GM21786 (cell line): Measurements from ENCODE around the gene WDR48.

ENCODE experiments used
- ATAC-seq: cut with Tn5 transposase; IDR thresholded peaks from one replicate; pipeline ENCODE4 v1.9.1; 2021; ENCODE audit not compliant: unreplicated experiment

The WDR48 gene

DNA sequence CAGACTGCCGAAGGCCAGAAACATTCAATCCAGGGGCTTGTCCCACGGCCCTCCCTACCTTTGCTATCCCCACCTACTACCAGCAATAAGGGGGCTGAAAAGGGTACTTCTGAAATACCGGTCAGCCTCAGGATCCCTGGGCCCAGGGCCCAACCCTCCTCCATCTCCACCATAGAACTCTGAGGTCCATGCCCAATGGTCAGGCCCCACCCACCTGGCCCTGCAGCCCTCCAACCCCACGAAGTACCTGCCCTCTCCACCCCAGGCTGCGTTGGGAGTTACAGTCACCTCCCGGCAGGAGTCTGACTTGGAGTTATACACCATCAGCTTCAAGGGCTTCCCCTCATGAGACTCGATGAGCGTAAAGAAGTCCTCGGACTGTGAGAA lies 48.7 kb downstream of the WDR48 start:
- ATAC-seq: no peak

DNA sequence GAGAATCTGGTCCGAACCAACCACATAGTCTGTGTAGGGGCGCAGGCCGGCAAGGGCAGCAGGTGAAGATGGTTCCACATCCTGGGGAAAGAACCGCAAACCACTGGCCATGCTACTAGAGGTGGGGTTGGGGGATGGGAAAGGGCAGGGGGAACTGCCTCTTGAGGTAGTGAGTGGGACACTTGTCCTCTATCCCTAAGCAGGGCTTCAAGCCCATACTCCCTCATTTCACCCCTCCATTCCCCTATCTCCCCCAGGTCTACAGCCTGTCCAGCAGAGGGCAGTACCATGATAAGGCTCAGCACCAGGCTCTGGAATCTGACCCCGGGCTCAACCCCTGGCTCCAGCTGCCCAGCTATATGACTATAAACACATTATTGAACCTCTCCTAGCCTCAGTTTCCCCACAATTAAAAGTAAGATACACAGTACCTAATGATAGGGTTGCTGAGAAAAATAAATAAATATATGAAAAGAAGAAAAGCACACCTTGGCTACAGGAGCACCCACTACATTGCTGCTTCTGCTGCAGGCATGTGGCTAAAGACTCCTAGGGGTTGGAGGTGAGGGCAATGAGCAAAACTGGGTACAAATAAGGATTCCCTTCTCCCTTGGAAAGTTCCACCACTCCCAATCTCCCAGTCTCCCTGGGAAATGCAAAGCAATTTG lies 49.3 kb downstream of the WDR48 start:
- ATAC-seq: peak; percentile 63

DNA sequence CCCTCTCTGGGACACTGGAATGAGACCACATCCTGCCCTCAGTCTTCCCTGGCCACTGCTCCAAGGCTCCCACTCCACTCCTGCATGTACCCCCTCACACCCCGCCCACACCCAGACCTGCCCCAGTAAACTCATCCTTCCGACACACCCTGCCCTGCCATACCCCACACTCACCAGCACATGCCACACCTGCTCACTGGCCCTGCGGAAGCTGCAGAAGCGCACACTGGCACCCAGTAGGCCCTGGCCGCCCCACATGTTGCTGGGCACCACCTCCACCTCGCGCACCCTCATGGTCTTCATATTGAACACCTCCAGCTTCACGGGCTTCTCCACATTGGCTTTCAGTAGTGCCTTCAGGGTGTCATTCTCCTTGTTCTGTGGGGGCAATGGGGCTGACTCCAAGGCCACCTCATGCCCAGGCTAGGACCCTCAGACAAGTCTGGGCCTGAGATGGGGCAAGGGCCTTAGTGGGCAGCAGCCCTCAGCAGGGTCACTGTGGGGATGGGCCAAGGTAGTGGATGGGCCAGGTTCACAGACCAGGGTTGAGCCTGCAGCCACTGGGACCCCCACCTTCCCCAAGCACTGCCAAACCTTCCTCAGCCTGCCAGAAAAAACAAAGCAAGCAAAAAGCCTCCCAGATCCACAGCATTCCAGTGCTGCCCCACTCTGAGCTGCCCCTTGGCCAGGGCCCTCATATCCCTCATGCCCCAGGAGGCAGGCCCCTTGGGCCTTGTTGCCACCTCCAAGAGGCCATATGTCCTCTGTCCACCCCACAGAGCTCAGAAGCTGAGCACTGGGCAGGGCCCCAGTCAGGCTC lies 50.9 kb downstream of the WDR48 start:
- no peak for ATAC-seq

DNA sequence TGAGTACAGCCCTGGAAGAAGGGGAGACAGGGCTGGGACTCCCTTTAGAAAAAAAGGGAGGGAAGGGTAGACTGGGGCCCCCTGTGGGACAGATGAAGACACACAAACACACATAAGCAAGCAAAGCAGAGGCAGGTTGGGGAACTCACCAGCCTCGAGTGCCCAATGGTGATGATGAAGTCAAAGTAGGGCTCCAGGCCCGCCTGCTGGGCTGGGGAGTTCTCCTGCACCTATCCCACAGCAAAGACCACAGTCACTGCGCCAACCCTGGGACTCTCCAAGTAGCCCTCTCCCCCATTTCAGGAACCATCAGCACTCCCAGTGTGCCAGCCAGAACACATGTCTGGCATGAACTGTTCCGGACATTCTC lies 51.5 kb downstream of the WDR48 start:
- no peak for ATAC-seq

DNA sequence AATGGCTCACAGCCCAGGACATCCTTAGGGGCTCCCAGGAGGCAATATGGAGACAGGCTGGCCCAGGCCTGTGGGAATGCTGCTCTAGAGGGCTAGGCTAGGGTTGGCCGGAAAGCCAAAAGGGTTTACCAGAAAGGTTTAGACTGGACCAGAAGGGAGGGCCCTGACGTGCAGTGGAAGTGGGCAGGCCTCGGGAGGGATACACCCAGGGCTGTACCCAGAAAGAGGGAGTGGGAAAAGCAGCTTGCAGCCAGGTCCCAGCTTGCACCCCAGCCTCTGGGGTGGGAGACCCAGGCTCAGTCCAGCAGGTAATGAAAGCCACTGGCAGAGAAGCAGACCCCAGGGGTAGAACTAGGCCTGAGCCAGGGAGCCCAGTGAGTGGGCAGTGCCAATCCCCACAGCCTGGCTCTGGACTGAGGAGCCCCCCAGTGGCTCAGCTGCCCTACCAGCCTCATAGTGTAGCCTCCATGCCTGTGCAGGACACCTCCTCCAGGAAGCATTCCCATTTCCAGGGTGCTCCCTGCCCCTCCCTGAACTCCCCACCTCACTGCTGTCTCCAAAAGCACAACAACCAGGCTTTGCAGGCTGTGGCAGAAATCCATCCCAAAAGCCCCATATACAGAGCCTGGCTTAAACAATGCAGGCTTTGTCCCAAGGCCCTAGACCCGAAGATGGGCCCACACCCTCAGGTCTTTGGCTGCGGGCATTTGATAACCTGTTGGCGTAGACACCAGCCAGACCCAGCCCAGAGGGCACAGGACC lies 52.2 kb downstream of the WDR48 start:
- no peak for ATAC-seq

DNA sequence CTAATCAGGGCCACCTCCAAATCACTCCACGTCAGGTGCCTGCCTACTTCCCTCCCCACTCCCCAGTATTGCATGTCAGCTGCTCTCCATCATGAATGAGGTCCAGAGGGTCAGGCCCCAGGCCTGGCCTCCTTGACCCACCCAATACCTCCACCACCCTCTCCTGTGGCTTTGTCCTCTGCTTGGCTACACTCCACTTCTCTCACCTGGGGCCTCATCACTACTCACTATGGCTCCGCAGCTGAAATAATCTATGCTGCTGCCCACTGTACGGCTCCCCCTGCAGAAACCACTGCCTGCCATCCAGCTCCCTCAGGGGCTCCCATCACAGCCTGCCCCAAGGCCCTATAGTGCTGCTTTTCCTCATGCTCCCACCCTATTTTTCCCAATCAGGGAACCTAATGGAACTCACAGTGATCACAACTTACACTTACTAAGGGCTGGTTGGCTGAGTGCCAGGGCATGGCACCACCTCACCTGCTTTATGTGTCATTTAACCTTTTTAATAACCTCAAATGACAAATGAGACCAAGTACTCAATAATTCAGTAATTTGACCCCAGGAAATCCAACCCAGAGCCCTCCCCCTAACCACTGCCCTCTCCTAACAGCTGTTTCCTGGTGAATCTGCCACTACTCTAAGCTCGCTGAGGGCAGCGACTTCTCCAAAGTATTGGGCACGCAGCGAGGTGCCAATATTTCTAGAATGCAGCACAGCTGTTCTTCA lies 53.3 kb downstream of the WDR48 start:
- no peak for ATAC-seq

GRCh38 chr3:39105687-39106063 lies 53.9 kb downstream of the WDR48 start:
- ATAC-seq: no peak

DNA sequence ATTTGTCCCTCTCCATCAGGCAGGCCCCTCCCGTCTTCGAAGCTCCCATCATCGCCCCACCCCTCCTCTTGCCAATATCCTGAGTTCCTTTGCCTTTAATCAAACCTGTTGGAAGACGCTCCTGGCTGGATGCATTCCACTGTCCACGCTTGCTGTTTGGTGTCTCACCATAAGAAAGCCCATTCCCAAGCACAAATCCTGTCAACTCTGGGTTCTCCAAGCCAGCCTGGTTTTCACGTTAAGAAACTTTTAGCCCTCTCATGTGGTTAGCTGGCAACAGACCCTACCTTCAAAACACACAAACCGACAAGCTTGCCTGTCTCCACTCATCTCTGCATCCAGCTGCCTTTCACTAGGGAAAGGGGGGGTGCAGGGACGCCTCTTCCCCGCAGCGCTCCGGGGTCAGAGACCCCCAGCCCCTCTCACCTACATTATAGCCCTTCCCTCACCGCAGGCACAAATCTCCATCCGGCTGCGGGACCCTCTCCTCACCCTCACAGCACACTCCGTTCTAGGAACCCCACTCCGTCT lies 54.5 kb downstream of the WDR48 start:
- ATAC-seq: no peak

DNA sequence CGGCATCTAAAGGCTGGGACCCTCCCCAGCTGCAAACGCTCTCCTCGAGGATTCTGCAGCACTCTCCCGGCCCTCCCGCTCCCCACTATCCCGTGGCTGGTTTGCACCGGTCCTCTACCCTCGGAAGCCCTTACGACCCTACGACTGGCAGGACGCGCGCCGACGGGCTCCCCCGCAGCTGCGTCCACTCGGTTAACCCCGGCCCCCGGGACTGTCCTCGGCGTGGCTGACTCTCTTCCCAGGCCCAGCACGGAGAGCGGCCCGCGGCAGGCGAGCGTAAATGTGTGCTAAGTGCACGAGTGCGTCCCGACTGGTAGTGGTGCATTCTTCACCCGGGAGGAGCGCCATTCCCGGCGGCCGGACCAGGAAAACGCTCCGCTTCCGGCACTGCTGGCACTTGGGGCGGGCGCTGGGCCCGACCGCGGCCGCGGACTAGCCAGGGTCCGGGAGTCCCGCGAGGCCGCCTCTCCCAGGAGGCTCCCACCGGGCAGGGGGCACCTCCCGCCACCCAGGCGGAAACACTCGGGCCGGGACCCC lies 55.1 kb downstream of the WDR48 start:
- ATAC-seq: peak; percentile 3

DNA sequence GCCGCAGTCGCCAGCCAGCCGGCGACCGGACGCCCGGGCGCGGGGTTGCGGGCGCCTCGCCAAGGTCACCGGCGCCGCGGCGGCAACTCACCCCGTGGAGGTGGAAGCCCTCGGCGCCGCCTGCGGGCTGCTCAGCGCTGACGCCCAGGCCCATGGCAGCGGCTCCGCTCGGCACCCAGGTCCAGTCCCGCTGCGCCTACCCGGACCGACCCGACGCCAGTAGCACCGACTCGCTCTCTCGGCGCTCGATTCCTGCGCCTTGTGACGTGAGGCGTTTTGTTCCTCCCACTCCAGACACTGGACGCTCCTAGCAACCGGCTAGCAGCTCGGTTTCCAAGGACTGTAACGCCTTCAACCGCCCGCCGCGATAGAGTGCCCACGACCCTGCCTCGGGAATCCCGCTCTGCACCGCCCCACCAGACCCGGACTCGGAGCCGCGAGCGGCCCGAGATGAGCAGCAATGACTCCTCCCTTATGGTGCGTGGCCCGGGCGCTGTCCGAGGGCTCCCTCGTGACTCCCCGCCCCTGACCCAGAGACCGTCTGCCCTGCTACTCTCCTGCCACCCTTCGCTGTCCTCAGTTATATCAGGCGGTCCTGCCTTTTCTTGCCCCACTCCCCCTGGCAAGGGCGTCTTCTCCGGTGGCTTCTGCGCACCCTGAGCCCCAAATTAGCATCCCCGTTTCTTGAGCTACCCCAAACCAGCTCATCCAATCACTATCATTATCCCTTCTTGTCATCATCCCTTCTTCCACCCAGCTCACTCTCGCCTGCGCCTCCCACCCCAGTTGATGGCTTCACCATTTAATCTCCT lies 55.8 kb downstream of the WDR48 start, which contains the start of the genes GORASP1 and TTC21A:
Gene GORASP1 (minus strand): TSS at position 240 of the 812 bp plus-strand sequence. CDS start 86 bp downstream, at position 154.
Gene TTC21A (plus strand): TSS at position 293 of the 812 bp plus-strand sequence. CDS start 158 bp downstream, at position 451.
- peak; percentile 60 for ATAC-seq

DNA sequence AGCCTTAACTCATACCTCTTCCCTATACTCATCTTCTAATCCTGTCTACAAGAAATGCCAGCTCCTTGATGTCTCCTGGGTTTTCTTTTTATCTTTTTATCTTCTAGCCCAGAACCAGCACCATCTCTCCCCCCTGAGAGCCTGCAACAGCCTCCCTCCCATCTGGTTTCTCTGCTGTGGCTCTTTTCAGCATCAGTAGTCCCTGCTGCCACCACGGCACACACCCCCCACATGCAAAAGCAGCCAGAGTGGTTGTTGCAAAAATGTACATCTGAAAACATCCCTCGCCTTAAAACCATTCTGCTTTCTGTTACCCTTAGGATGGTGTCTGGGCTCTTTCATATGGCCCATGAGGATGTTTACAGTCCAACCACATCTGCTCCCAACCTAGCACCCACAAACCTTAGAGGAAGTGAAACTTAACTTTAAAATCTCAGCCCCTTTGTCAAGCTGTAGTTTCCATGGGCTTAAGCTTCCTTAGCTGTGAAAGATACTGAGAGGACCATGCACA lies 56.4 kb downstream of the WDR48 start:
- peak; percentile 79 for ATAC-seq

DNA sequence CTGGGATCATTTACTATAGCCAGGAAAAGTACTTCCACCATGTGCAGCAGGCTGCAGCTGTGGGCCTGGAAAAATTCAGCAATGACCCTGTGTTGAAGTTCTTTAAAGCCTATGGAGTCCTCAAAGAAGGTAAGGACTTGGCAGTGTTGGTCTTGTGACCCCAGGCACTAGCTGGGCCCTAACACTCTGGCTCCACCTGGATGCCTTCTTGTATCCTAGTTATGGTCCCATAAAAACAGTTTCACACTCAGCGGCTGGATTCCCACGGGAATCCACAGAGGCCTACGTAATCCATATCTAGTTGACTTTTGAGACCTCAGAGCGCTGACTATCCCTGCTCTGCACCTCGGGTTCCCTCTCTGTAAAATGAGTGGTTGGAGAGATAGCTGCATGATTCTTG lies 57.3 kb downstream of the WDR48 start:
- ATAC-seq: no peak

- no peak for ATAC-seq
These were observed 58.3 kb downstream of the WDR48 start for GRCh38 chr3:39110041-39110639.

DNA sequence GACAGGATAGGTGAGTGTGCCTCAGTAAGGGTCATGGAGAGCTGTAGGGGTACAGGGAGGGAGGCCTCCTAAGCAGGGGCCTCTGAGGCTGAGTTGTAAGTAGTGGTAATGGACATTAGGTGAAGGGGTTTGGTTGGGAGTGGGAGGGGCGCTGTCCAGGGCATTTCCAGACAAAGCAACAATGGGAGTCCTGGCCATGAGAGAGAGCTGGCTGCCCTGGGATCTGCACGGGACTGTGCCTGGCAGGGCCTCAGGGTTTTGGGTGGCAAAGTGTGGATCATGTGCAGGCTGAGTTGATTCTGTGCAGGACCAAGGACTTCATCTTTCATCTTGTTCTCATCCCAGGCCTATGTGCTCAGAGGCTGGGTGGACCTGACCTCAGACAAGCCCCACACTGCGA lies 60.3 kb downstream of the WDR48 start:
- ATAC-seq: no peak

GRCh38 chr3:39112535-39112934 lies 60.7 kb downstream of the WDR48 start:
- no peak for ATAC-seq

DNA sequence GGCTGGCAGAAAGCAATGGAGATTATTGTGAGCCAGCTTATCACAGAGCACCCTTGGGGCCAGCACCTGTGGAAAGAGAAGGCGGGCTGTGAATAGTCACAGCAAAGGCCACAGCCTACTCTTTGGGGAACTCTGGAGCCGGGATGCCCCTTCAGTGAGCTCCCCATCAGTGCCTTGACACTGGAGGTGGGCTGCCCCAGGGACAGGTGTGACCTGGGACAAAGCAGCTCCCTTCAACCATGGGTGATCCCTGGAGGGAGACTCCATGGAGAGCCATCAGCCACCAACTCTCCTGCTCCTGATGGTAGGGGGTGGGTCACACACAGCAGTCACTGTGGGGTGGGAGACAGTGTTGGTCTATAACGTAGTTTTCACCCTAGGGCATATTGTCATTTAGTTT lies 61.5 kb downstream of the WDR48 start:
- no peak for ATAC-seq

DNA sequence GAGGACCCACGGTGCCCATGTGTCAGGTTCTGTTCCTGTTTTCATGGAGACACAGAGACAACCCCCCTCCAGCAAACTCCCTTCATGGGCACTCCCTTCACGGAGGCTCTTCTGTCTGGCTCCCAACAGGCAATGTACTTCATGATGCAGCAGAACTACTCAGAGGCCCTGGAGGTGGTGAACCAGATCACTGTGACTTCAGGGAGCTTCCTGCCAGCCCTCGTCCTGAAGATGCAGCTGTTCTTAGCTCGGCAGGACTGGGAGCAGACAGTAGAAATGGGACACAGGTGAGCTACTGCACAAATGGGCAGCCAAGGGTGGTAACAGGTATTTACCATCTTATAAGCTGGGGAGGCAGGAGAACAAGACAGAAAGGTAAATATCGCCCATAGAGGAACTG lies 62.6 kb downstream of the WDR48 start:
- no peak for ATAC-seq

- no peak for ATAC-seq
These were observed 64.1 kb downstream of the WDR48 start for GRCh38 chr3:39115870-39116269.

DNA sequence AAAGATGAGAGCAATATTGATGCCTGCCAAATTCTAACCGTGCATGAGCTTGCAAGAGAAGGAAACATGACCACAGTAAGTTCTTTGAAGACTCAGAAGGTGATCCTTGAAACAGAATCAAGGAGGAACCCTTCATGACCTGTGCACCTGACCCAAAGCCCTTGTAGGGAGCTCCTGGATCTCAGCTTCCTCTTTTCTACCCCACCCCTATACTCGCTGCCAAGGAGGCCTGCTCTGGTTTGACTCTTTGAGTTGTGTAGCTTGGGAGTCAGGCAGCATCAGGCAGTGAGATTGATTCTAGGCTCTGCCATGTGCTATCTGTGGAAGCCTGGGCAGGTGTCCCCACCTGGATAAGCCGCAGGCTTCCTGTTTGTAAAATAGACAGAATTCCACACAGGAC lies 66.3 kb downstream of the WDR48 start:
- no peak for ATAC-seq
